HG02571 (cell line): ENCODE results near the gene NUP107.
A peak's percentile ranks its signal among the peaks of the same experiment; 100 is the strongest.

Experiments used
- ATAC-seq: cut with Tn5 transposase; IDR thresholded peaks from one replicate; pipeline ENCODE4 v1.9.1; 2021; ENCODE audit warnings: mild to moderate bottlenecking, moderate library complexity; ENCODE audit not compliant: unreplicated experiment

NUP107 gene

DNA sequence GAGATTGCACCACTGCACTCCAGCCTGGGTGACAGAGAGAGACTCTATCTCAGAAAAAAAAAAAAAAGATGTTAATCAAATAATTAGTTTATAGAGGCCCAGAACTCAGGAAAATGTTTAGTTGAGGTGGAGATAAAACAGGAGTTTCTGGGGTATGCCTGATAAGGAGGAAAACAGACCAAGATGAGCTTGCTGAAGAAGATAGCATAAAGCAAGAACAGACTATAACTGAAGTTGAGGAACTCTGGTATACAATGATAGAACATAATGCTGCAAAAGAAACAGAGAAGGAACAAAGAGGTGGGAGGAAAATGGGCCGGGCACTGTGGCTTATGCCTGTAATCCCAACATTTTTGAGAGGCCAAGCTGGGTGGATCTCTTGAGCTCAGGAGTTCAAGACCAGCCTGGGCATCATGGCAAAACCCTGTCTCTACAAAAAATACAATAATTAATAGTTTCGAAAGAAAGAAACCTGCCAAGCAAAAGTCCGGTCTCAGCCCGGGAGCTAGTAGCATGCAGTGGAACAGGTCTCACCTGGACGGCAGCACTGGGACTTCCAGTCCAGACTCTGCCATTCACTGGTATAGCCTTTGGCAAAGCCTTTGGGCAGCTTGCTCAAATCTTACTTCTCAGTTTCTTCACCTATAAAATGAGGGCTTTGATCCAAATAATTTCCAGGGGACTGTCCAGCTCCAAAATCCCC is 84.6 kb downstream of the NUP107 start:
- no peak for ATAC-seq

DNA sequence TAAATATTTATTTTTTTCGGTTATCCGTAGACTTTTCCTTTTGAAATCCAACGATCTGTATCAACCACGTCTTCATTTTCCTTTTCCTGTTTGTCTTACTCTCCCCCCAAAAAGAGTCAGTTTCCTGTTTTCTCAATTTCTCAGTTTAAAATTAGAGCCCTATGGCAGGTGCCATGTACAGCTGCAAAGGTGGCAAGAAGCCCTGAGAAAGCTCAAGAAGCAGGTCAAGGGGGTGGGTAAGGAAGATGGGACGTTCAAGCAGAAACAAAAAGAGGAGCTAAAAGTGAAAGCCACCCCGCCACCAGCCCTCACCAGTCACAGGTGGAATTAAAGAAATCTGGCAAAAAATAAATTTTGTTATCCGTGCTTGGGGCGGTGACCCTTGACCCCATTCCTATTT is 85.9 kb downstream of the NUP107 start:
- ATAC-seq, result no peak

DNA sequence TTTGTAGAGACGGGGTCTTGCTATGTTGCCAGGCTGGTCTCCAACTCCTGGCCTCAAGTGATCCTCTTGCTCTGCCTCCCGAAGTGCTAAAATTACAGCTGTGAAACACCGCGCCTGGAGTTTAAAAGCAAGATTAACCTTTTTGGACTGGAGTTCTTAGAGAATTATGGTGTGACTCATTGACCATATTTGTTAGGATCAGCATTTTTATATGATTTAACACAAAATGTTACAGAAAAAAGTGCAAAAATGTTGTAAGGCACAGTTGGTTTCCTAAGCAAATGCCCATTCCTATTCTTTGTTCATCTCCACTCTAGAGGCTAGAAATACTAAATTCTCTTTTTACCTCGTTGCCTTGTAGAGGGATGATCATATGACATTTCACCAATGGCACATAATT is 86.8 kb downstream of the NUP107 start:
- no peak for ATAC-seq

DNA sequence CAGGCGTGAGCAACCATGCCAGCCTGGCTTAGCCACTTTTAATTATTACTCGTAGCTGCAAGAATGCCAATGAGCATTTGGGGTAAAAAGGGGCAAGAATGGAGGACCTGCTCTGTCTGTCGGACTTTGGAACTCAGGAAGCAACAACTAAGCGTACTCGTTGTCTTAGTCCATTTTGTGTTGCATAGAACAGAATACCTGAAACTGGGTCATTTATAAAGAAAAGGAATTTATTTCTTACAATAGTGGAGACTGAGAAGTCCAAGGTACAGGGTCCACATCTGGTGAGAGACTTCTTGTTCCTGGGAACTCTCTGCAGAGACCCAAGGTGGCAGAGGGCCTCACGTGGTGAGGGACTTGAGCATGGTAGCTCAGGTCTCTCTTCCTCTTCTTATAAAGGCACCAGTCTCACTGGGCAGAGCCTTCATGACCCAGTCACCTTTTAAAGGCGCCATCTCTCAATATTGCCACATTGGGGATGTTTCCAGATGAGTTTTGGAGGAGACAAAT is 88.4 kb downstream of the NUP107 start:
- ATAC-seq, result no peak

DNA sequence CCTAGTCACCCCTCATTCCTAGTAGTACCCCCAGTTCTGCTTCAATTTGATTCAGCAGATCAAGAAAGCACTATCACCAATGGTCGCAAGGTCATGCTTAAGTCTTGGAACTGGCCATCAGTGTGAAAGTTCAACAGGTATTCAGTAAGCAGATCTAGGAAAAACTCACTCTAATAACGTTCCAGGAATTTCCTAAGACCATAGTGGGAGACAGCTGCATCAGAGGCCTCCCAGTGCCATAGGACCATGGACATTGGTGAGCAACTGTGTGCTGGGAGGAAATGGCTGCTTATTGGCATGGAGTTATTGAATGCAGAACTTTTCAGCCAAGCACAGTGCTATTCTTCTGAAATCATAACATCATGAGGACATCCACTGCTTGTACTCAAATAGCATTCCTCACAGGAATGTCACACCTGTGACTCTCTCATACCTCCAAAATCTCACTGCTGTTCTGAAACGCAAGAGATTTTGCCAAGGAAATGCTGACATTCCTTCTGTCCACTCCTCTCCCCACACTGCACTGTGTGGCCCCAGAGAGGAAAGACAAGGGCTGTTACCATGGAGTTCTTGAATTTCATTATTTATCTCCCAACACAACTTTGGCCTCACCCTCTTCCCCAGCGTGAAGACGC is 90.3 kb downstream of the NUP107 start:
- ATAC-seq, result no peak

DNA sequence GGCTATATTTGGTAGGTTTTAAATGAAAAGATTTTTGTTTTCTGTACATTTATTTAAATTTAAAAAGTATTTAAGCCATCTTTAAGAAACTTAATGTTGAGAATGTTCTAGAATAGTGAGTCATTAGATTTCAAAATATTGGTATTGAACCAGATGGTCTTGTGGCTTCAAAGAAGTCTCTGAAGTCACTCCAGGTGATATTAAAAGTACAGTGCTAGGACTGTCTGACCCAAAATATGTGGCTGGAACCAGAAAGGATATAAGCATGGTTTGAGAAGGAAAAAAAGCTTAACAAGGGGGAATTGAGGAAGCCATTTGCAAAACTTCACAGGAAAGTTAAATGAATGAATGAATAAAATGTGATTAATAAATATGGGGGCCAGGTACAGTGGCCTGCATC is 92.5 kb downstream of the NUP107 start:
- ATAC-seq, result no peak

DNA sequence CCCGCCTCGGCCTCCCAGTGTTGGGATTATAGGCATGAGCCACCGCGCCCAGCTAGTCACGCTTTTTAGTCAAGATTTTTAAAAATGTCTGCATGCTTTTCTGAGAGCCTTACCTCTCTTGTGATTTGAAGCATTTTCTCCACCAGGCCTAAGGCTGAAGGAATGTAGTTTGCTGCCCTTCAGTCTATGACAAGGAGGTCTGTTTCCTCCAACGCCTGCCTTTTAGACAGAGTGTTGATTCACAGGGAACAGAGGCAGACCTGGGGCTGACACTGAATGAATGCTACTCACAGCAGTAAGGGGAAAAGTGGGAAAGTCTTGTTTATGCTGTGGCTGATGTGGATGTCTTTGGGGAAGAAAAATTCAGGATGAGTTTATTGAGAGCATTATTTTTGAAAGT is 94.0 kb downstream of the NUP107 start:
- no peak for ATAC-seq

DNA sequence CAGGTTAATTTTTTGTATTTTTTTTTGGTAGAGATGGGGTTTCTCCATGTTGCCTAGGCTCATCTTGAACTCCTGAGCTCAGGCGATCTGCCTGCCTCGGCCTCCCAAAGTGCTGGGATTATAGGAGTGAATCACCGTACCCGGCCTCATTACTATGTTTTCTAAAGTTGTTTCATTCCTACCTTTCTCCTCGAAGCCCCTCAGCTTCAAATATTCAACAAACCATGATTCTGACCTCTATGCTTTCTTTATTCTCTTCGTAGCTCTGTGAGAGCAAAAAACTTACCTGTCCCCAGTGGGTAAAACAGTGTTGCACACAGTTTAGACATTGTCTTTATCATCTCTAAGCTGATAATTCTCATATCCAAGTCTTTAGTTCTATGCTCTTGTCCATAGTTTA is 95.0 kb downstream of the NUP107 start:
- ATAC-seq, result no peak

DNA sequence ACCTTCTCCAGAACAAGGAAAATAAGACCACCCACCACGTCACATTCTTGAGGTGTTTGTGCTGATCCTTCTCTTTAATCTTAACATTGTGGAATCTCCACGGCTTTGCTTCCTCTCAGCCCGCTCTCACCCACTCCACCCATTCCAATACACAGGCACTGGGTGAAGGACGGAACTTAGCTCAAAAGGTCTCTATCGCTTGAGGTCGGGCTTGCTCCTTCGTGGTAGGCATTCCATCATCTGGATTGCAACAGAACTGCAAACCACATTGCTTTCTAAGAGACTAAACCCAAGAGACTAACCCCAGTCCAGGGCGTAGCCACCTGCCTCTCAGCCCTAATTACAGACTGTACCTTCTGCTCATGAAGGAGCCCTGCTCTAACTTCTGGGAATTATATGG is 97.2 kb downstream of the NUP107 start:
- no peak for ATAC-seq

DNA sequence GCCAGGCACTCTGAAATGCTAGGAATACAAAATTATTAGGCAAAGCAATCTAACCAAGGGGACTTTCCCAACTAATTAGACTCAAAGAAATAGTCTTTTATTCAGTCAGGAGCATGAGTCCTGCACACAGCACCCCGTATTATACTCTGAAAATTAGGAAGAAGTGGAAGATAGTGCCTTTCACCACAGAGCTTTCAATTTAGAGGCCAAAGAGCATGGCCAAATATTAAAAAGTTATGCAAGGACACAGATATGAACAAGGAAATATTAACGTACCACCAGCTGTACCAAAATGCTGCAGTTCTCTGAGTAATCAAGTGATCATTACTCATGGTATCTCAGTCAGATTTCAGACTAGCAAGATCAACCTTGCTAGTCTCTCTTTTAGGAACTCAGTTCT is 98.6 kb downstream of the NUP107 start:
- no peak for ATAC-seq

DNA sequence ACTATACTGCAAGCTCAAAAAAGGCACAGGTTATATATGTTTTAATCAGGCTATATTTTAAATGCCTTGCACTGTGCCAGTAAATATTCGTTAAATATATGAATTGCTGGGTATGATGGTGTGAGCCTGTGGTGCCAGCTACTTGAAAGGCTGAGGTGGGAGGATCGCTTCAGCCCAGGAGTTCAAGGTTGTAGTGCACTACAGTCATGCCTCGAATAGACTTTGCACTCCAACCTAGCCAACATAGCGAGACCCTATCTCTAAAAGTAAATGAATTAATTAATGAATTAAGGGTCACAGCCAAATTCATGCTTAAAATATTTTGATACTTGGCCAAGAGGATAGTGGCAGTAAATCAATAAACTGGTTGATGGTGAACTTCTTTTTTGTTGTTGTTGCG is 99.0 kb downstream of the NUP107 start:
- ATAC-seq, result no peak

DNA sequence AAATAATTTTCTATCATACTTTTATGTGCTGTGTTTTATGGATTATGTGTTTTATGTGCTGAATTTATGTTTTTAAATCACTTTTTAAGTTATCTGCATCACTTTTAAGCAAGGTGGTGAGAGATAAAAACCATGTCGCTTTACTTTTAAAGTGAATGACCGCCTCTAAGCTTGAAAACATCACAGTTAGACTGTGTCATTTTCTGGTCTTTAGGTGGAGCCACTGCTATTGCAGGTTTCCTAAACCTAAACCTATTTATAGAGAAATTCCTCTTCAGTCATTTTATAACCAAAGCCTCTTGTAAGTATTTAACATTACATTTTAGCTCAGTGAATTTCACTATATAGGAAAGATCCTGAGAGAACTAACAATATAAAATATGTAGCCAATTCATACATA is 100.2 kb downstream of the NUP107 start:
- ATAC-seq, result no peak

DNA sequence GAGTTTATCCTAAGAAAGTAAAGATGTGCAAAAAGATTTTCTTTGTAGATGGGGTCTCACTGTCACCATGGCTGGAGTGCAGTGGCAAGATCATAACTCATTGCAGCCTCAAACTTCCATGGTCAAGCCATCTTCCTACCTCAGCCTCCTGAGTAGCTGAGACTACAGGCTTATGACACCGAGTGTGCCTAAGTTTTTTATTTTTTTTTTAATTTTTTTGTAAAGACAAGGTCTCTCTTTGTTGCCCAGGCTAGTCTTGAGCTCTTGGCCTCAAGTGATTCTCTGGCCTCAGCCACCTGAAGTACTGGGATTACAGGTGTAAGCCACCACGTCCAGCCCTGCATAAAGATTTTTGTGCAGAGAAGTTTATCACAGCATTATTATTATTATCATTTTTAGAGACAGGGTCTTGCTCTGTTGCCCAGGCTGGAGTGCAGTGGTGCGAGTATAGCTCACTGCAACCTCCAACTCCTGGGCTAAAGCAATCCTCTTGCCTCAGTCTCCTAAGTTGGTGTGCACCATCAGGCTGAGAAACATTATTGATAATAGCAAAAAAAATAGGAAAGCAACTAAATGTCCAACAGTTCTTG is 101.9 kb downstream of the NUP107 start:
- no peak for ATAC-seq

DNA sequence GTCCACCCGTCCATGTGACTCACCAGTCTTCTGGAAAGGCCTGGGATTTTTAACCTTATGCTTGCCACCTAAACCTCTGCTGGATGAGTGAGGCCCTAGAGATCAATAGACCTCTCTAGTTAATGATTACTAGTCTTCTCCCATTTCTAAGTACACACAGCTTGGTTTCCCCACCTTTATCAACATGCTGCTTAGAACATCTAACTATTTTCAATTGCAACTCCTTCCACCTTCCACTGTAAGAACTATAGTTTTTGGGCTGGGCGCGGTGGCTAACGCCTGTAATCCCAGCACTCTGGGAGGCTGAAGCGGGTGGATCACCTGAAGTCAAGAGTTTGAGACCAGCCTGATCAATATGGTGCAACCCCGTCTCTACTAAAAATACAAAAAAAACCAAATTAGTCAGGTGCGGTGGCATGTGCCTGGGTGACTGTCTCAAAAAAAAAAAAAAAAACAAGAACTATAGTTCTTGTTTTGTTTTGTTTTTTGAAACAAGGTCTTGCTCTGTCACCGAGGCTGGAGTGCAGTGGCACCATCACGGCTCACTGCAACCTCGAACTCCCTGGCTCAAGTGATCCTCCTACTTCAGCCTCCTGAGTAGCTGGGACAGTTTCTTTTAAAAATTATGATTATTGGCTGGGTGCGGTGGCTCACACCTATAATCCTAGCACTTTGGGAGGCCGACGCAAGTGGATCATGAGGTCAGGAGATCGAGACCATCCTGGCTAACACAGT is 102.5 kb downstream of the NUP107 start:
- ATAC-seq, result no peak

DNA sequence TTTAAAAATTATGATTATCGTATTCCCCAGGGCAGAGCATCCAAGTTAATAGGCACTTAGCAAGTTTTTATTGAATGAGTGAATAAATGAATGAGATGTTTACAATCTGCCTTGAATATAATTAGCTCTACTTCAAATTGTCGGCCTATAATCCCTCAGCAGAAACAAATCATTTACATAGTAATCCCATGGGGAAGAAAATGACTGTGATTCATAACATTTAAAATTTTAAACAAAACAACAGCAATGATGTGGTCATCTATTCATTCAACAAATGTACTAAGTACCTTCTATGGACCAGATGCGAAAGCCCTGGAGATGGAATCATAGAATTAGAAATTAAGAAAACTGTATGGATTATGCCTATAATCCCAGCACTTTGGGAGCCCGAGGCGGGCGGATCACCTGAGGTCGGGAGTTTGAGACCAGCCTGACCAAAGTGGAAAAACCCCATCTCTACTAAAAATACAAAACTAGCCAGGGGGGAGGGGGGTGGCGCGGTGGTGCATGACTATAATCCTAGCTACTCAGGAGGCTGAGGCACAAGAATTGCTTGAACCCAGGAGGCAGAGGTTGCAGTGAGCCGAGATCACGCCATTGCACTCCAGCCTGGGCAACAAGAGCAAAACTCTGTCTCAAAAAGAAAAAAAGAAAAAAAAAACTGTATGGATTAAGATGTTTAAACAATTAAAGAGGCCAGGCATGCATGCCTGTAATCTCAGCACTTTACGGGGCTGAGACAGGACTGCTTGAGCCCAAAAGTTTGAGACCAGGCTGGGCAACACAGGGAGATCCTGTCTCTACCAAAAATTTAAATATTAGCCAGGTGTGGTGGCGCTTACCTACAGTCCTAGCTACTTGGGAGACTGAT is 103.5 kb downstream of the NUP107 start:
- no peak for ATAC-seq

DNA sequence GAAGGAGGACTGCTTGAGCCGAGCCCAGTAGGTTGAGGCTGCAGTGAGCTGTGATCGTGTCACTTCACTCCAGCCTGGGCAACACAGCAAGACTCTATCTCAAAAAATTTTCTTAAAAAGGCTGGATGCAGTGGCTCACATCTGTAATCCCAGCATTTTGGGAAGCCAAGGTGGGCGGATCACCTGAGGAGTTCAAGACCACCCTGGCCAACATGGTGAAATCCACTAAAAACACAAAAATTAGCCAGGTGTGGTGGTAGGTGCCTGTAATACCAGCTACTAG is 104.1 kb downstream of the NUP107 start:
- no peak for ATAC-seq

DNA sequence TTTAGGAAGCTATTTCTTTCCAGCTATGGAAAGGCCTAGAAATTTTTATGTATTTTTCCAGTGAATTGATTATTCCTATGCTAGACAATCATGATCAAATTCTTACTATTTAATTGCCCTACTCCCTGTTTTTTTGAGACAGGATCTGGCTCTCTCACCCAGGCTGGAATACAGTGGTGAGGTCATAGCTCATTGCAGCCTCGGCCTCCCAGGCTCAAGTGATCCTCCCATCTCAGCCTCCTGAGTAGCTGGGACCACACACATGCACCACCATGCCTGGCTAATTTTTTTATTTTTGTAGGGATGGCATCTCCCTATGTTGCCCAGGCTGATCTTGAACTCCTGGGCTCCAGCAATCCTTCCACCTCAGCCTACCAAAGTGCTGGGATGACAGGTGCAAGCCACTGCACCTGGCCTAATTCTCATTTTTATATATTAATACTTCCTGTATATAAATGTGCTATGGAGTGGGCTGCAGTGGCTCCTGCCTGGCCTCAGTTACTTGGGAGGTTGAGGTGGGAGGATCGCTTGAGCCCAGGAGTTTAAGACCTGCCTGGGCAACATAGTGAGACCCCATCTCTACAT is 105.2 kb downstream of the NUP107 start:
- ATAC-seq, result no peak

DNA sequence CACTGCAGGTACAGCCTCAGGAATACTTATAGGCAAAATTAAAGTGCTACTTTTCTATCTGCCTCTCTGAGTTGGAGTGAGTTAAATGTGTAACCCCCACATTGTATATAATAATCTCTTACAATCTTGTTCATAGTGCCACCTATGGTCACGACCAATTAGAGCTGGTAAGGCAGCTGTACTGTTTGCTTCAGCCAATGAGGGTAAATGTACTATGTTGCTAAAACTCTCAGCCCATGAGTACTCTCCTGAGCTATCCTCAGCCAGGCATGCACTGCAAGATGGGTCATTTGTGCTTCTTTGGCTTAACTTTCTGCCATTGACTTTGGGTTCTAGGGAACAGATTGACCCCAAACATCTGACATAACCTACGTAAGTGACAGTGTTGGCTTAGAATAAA is 106.2 kb downstream of the NUP107 start:
- peak; percentile 76 for ATAC-seq

DNA sequence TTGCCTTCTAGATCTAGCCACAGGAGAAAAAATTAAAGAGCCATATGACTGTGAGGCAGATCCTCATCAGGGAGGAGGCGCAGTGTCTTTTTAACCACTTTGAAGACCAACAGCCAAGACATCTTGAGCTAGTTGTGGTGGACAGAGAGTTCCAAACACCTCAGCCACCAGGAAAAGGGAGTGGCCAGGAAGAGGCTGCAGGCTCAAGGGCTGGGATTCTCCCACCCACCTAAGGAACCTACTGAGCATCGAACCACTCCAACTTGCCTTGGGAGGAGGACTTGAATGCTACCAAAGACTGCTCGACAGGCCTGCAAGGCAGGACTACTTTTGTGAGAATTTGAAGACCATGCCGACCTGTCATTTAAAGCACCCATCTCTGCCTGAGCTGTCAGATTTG is 106.7 kb downstream of the NUP107 start:
- ATAC-seq, result no peak

DNA sequence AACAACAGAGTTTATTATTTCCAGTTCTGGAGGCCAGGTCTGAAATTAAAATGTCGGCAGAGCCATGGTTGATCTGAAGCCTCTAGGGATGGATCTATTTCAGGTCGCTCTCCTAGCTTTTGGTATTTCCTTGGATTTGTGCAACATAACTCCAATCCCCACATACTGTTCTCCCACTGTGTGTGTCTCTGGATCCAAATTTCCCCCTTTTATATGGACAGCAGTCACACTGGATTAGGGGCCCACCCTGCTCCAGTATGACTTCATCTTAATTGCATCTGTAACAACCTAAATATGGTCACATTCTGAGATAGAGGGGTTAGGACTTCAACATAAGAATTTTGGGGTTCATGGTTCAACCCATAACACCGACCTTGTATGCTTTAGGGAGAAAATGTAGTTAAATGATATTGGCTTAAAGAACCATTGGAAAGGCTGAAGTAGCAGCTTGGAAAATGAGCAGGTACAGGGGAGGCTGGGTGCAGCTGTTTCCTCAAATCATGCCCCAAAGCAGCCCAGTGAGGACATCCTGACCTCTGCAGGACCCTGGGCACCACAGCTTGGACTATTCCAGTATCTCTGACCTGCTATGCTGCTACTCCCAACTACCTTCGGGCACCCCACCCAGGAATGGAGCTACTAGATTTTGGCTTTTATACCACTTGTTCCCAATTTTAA is 107.3 kb downstream of the NUP107 start:
- ATAC-seq, result no peak
